Endothelial cell (in vitro differentiated cells): Measurements from ENCODE around the gene CIT. TPM values are rescaled to one million over a fixed set of nuclear protein-coding genes. Genes with fewer than 3 reads are reported as not detected.

Source experiments
- DNase-seq: peaks from one replicate; pipeline ENCODE4 v3.0.0; 2021; ENCODE audit warnings: low spot score
- H3K27ac Mint-ChIP-seq: one replicate; pipeline ENCODE4 v1.8.0; 2021; ENCODE audit warnings: mixed read lengths, inconsistent platforms; ENCODE audit not compliant: unreplicated experiment
- H3K27me3 Mint-ChIP-seq: one replicate; pipeline ENCODE4 v1.8.0; 2021; ENCODE audit warnings: mild to moderate bottlenecking, moderate library complexity, mixed read lengths, inconsistent platforms; ENCODE audit not compliant: unreplicated experiment
- H3K36me3 Mint-ChIP-seq: one replicate; pipeline ENCODE4 v1.8.0; 2021; ENCODE audit warnings: mild to moderate bottlenecking, low read depth, mixed read lengths, inconsistent platforms; ENCODE audit not compliant: unreplicated experiment
- H3K4me1 Mint-ChIP-seq: one replicate; pipeline ENCODE4 v1.8.0; 2021; ENCODE audit warnings: mild to moderate bottlenecking, mixed read lengths, inconsistent platforms; ENCODE audit not compliant: unreplicated experiment
- H3K4me3 Mint-ChIP-seq: one replicate; pipeline ENCODE4 v1.8.0; 2021; ENCODE audit warnings: mild to moderate bottlenecking, mixed read lengths, inconsistent platforms; ENCODE audit not compliant: unreplicated experiment
- H3K9me3 Mint-ChIP-seq: one replicate; pipeline ENCODE4 v1.8.0; 2021; ENCODE audit warnings: mixed read lengths, inconsistent platforms; ENCODE audit not compliant: unreplicated experiment
- total RNA-seq: library from RNA; stranded (reverse); fragmentation: NEBNext Ultra II Directional; extraction: Animal tissue kit (Norgen Biotek cat#: 25700); gene quantifications from one replicate; pipeline ENCODE4 v1.2.1, GENCODE V29; 2021; ENCODE audit not compliant: unreplicated experiment
- TF ChIP-seq, protein P1 (sequence below): fragments of 200-600 bp; sonication (generic); IDR thresholded peaks from one replicate; pipeline ENCODE4 v1.5.0; 2021; ENCODE audit warnings: antibody characterized with exemption; ENCODE audit not compliant: unreplicated experiment

Gene CIT
- total RNA-seq, 1 donor from 2014 or later, result 14.4 TPM

- Mint-ChIP-seq H3K9me3 (no peaks in the 10 kb centered on the region), H3K27ac (no peak overlapping the region), H3K27me3 (peaks cover 4% of the 10 kb centered on the region), H3K4me1 (no peaks in the 10 kb centered on the region), H3K4me3 (no peak overlapping the region), H3K36me3 (peaks cover 8% of the 10 kb centered on the region)
- no peak for DNase-seq
- TF ChIP-seq, protein P1, sequence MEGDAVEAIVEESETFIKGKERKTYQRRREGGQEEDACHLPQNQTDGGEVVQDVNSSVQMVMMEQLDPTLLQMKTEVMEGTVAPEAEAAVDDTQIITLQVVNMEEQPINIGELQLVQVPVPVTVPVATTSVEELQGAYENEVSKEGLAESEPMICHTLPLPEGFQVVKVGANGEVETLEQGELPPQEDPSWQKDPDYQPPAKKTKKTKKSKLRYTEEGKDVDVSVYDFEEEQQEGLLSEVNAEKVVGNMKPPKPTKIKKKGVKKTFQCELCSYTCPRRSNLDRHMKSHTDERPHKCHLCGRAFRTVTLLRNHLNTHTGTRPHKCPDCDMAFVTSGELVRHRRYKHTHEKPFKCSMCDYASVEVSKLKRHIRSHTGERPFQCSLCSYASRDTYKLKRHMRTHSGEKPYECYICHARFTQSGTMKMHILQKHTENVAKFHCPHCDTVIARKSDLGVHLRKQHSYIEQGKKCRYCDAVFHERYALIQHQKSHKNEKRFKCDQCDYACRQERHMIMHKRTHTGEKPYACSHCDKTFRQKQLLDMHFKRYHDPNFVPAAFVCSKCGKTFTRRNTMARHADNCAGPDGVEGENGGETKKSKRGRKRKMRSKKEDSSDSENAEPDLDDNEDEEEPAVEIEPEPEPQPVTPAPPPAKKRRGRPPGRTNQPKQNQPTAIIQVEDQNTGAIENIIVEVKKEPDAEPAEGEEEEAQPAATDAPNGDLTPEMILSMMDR, result no peak
Observed at GRCh38 chr12:119695034-119695433, 182.1 kb downstream of the CIT start.

DNA sequence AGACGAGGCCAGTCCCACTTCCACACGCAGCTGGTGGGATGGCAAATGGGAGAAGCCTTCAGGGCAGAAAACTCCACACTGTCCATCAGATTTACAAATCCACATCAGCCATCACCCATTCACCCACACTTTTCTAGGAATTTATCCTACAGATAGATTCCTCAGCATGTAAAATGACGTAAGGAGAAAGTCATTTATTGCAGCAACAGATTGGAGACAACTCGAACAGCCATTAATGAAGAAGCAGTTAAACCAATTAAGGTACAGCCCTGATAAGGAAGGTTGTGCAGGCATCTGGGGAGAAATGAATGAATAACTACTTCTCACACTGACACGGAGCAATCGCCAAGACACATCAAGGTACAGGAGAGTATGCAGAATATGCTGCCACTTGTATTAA lies 183.0 kb downstream of the CIT start:
- Mint-ChIP-seq H3K9me3 (no peaks in the 10 kb centered on the region), H3K27ac (no peak overlapping the region)

DNA sequence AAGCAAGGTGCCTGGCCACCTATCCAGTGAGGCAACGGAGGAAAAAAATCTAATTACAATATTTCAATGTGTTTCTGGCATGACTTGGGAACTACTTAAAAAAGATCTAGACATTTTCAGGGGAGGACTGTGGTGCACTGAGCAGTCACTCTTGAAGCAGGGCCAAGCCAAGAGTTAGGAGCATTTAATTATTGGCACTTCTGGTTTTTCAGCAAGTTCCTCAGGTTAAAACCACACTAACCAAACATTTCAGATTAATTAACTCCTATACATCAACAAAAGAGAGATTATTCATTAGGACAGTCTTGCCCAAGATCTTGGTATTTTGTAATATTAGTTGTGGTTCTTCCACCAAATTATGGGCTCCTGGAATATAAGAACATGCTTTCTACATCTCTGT lies 183.6 kb downstream of the CIT start:
- no peak overlapping the region for H3K27ac Mint-ChIP-seq
- no peak overlapping the region for H3K4me3 Mint-ChIP-seq
- TF ChIP-seq, protein P1, result no peak
- no peaks in the 10 kb centered on the region for H3K4me1 Mint-ChIP-seq
- H3K27me3 Mint-ChIP-seq, result peaks cover 4% of the 10 kb centered on the region
- peaks cover 8% of the 10 kb centered on the region for H3K36me3 Mint-ChIP-seq
- no peaks in the 10 kb centered on the region for H3K9me3 Mint-ChIP-seq
- DNase-seq, result no peak

More for the DNA sequence above, 183.0 kb downstream of the CIT start:
- Mint-ChIP-seq H3K36me3 (peaks cover 8% of the 10 kb centered on the region), H3K4me1 (no peaks in the 10 kb centered on the region), H3K27me3 (peaks cover 4% of the 10 kb centered on the region), H3K4me3 (no peak overlapping the region)
- DNase-seq, result no peak
- TF ChIP-seq, protein P1, result no peak

- TF ChIP-seq, protein P1, result no peak
- Mint-ChIP-seq H3K9me3 (no peaks in the 10 kb centered on the region), H3K27me3 (peaks cover 4% of the 10 kb centered on the region), H3K4me3 (no peak overlapping the region), H3K36me3 (peaks cover 8% of the 10 kb centered on the region), H3K27ac (no peak overlapping the region), H3K4me1 (no peaks in the 10 kb centered on the region)
- DNase-seq, result no peak
Observed at GRCh38 chr12:119692997-119693396, 184.1 kb downstream of the CIT start.

DNA sequence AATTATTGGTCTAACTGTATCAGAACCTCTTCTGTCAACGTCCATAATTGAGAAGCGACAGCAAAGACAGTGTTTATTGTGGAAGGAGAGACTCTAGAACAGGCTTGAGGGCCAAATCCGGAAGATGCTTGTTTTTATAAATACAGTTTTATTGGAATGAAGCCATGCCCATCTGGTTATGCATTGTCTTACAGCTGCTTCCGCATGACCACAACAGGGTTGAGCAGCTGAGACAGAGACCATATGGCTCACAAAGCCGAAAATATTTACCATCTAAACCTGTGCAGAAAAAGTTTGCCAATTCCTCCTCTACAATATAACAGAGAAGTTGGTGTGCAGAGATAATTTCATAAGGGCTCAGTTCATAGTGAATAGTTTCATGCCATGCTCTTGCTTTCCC lies 184.7 kb downstream of the CIT start:
- Mint-ChIP-seq H3K27ac (no peak overlapping the region), H3K36me3 (peaks cover 6% of the 10 kb centered on the region)

More for the DNA sequence above, 184.7 kb downstream of the CIT start:
- TF ChIP-seq, protein P1, result no peak
- DNase-seq, result no peak
- H3K4me3 Mint-ChIP-seq, result no peak overlapping the region
- no peaks in the 10 kb centered on the region for H3K9me3 Mint-ChIP-seq
- H3K27me3 Mint-ChIP-seq, result peaks cover 6% of the 10 kb centered on the region
- peaks cover 2% of the 10 kb centered on the region for H3K4me1 Mint-ChIP-seq
